ENCODE data around the gene ADGRG7. TPM values are rescaled to one million over a fixed set of nuclear protein-coding genes. Genes with fewer than 3 reads are reported as not detected.

The ADGRG7 gene
- polyA plus RNA-seq, 1 donor: not detected

GRCh38 chr3:100602506-100603444 lies 6.6 kb upstream of the ADGRG7 start:
- no peak for DNase-seq

GRCh38 chr3:100603469-100603868 lies 5.9 kb upstream of the ADGRG7 start:
- peak; percentile 10 for DNase-seq

GRCh38 chr3:100605358-100605757 lies 4.0 kb upstream of the ADGRG7 start:
- DNase-seq: no peak

GRCh38 chr3:100606894-100607512 lies 2.4 kb upstream of the ADGRG7 start:
- DNase-seq: no peak

GRCh38 chr3:100609963-100610362 lies 562 bp downstream of the ADGRG7 start:
- DNase-seq: no peak

GRCh38 chr3:100611221-100611620 lies 1.8 kb downstream of the ADGRG7 start:
- DNase-seq: no peak

- no peak for DNase-seq
Measured at GRCh38 chr3:100613721-100614390, 4.5 kb downstream of the ADGRG7 start.

GRCh38 chr3:100614941-100615340 lies 5.5 kb downstream of the ADGRG7 start:
- DNase-seq: no peak

- DNase-seq: no peak
Measured at GRCh38 chr3:100615684-100616083, 6.3 kb downstream of the ADGRG7 start.

GRCh38 chr3:100621251-100621650 lies 11.8 kb downstream of the ADGRG7 start:
- DNase-seq: no peak

GRCh38 chr3:100627491-100627890 lies 18.1 kb downstream of the ADGRG7 start:
- no peak for DNase-seq

GRCh38 chr3:100629421-100630127 lies 20.2 kb downstream of the ADGRG7 start:
- no peak for DNase-seq

- no peak for DNase-seq
Measured at GRCh38 chr3:100630664-100631063, 21.3 kb downstream of the ADGRG7 start.

GRCh38 chr3:100631236-100631635 lies 21.8 kb downstream of the ADGRG7 start:
- no peak for DNase-seq

- no peak for DNase-seq
Measured at GRCh38 chr3:100634493-100635272, 25.3 kb downstream of the ADGRG7 start.

GRCh38 chr3:100635273-100635701 lies 25.9 kb downstream of the ADGRG7 start:
- DNase-seq: no peak

GRCh38 chr3:100637197-100637631 lies 27.8 kb downstream of the ADGRG7 start:
- no peak for DNase-seq

- DNase-seq: no peak
Measured at GRCh38 chr3:100640633-100641032, 31.2 kb downstream of the ADGRG7 start.

- no peak for DNase-seq
Measured at GRCh38 chr3:100641471-100642032, 32.2 kb downstream of the ADGRG7 start.

- no peak for DNase-seq
Measured at GRCh38 chr3:100645913-100646312, 36.5 kb downstream of the ADGRG7 start.

GRCh38 chr3:100647171-100647570 lies 37.8 kb downstream of the ADGRG7 start:
- DNase-seq: no peak

All from hindlimb muscle (tissue), 1 donor.